Neutrophil (primary cell): ENCODE measurements around the gene CAMK2B.

Experiments used
- H3K27ac ChIP-seq: fragments of 200-600 bp; sonication (generic); 2 replicates; pipeline ENCODE4 v1.5.1; 2016; ENCODE audit warnings: mild to moderate bottlenecking, moderate library complexity
- H3K27me3 ChIP-seq: fragments of 200-600 bp; sonication (generic); 2 replicates; pipeline ENCODE4 v1.6.0; 2016; ENCODE audit warnings: mild to moderate bottlenecking
- H3K36me3 ChIP-seq: fragments of 200-600 bp; sonication (generic); 2 replicates; pipeline ENCODE4 v1.5.1; 2017
- H3K4me1 ChIP-seq, 2 experiments: fragments of 200-600 bp in 1 of 2; sonication (generic) in 1 of 2; 1 replicate in 1 of 2; 2 replicates in 1 of 2; pipeline versions ENCODE4 v1.5.1 to v1.6.1; 2013 to 2016; ENCODE audit warnings: low read depth in 1 of 2, low read length in 1 of 2, mild to moderate bottlenecking in 1 of 2, moderate library complexity in 1 of 2; ENCODE audit not compliant: control insufficient read depth in 1 of 2, insufficient read depth in 1 of 2
- H3K4me3 ChIP-seq, 2 experiments: fragments of 200-600 bp in 1 of 2; sonication (generic) in 1 of 2; 1 replicate in 1 of 2; 2 replicates in 1 of 2; pipeline ENCODE4 v1.5.1; 2013 to 2016; ENCODE audit warnings: low read depth in 1 of 2, low read length in 1 of 2, mild to moderate bottlenecking in 1 of 2, moderate library complexity in 1 of 2
- H3K9me3 ChIP-seq: fragments of 200-600 bp; sonication (generic); 2 replicates; pipeline ENCODE4 v1.5.1; 2016
- TF ChIP-seq, protein P1 (sequence below): fragments of 200-600 bp; sonication (generic); IDR thresholded peaks from 2 replicates; pipeline ENCODE4 v1.5.1; 2016; ENCODE audit warnings: antibody characterized with exemption

The CAMK2B gene

DNA sequence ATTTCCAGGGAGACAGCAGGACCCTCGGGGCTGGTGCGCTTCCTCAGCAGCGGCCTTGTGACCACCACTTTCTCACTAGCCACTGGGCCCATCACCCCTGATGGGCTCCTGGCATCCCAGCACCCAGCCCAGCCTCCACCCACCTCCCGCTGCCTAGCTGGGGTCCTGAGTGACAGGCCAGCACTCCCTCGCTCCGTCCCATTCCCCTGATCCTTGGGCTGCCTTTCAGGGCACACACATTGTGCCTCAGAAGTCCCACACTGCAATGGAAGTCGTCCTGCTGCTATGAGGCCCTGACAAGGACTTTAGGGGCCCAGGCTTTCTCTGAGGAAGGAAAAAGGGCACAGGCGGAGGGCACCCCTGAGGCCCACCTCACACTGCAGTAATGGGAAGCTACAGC is 12.4 kb downstream of the CAMK2B start:
- Histone ChIP-seq H3K27ac (no peak overlapping the region), H3K27me3 (peaks cover 71% of the 10 kb centered on the region), H3K9me3 (no peaks in the 10 kb centered on the region), H3K4me3 (no peak overlapping the region), H3K4me1 (peaks cover 0 to 6% of the 10 kb centered on the region in 2 experiments), H3K36me3 (no peaks in the 10 kb centered on the region)
- TF ChIP-seq, protein P1, sequence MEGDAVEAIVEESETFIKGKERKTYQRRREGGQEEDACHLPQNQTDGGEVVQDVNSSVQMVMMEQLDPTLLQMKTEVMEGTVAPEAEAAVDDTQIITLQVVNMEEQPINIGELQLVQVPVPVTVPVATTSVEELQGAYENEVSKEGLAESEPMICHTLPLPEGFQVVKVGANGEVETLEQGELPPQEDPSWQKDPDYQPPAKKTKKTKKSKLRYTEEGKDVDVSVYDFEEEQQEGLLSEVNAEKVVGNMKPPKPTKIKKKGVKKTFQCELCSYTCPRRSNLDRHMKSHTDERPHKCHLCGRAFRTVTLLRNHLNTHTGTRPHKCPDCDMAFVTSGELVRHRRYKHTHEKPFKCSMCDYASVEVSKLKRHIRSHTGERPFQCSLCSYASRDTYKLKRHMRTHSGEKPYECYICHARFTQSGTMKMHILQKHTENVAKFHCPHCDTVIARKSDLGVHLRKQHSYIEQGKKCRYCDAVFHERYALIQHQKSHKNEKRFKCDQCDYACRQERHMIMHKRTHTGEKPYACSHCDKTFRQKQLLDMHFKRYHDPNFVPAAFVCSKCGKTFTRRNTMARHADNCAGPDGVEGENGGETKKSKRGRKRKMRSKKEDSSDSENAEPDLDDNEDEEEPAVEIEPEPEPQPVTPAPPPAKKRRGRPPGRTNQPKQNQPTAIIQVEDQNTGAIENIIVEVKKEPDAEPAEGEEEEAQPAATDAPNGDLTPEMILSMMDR: no peak

DNA sequence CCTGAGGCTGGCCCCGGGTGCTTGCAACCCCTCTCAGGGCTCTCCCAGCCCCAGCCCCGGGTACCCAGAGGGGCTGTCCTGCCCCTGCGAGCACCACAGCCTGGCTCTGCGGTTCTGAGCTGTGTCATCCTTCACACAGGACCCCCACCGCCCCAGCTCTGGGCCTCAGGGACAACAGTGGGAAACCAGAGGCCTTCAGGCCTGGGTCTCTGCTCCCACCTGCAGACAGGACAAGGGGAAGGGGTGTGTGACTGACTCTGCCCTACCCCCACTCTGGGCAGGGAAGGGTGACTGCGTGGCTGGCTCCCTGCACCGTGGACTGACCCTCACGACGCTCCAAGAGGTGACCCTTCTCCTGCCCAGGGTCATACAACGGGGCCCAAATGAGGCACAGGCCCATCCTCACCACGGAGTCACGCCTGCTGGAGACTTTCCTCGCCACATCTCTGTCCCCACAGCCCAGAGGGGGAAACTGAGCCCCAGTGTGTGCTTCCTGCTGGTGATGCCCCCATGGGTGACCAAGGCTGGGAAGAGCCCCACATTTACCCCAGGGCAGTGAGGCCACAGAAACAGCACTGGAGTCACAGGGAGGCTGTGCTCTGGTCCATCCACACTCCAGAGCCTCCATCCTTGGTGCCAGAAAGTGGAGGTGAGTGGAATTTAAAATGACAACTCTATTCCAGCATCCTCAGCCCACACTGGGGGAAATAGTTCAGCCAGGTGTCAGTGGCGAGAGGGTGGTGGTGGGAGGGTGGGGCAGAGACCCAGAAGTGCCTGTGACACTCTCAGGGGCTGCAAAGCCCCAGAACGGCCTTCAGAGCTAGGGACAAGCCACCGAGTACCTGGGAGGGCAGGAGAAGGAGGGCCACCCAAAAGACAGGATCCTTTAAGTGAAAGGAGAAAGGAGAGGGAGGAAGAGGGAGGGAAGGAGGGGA is 13.6 kb downstream of the CAMK2B start:
- H3K4me1 ChIP-seq: peaks cover 0 to 6% of the 10 kb centered on the region in 2 experiments
- TF ChIP-seq, protein P1: no peak
- no peak overlapping the region for H3K4me3 ChIP-seq
- no peaks in the 10 kb centered on the region for H3K9me3 ChIP-seq
- peaks cover 82% of the 10 kb centered on the region for H3K27me3 ChIP-seq
- no peak overlapping the region for H3K27ac ChIP-seq
- no peaks in the 10 kb centered on the region for H3K36me3 ChIP-seq

DNA sequence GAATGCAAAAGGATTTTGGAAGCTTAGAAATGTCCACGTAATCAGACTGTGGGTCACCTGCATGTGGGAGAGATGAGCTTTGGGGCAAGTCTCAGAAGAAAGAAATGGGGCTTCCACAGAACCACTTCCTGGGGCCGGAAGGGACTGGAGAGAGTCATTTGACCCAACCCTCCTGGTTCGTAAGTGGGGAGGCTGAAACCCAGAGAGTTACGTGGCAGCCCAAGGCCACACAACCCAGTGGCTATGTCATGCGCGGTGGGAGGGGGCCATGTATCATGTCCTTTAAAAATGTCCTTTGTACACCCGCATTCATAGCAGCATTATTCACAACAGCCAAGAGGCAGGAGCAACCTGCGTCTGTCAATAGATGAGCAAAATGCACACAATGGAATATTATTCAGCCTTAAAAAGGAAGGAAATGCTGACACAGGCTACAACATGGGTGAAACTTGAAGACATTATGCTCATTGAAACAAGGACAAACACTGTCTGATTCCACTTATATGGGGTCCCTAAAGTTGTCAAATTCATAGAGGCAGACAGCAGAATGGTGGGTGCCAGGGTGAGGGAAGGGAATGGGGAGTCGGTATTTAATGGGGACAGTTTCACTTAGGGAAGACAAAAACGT is 15.1 kb downstream of the CAMK2B start:
- Histone ChIP-seq H3K27ac (no peak overlapping the region), H3K36me3 (no peaks in the 10 kb centered on the region), H3K4me3 (no peak overlapping the region), H3K9me3 (no peaks in the 10 kb centered on the region), H3K4me1 (peaks cover 0 to 6% of the 10 kb centered on the region in 2 experiments), H3K27me3 (peaks cover 90% of the 10 kb centered on the region)
- TF ChIP-seq, protein P1: no peak

DNA sequence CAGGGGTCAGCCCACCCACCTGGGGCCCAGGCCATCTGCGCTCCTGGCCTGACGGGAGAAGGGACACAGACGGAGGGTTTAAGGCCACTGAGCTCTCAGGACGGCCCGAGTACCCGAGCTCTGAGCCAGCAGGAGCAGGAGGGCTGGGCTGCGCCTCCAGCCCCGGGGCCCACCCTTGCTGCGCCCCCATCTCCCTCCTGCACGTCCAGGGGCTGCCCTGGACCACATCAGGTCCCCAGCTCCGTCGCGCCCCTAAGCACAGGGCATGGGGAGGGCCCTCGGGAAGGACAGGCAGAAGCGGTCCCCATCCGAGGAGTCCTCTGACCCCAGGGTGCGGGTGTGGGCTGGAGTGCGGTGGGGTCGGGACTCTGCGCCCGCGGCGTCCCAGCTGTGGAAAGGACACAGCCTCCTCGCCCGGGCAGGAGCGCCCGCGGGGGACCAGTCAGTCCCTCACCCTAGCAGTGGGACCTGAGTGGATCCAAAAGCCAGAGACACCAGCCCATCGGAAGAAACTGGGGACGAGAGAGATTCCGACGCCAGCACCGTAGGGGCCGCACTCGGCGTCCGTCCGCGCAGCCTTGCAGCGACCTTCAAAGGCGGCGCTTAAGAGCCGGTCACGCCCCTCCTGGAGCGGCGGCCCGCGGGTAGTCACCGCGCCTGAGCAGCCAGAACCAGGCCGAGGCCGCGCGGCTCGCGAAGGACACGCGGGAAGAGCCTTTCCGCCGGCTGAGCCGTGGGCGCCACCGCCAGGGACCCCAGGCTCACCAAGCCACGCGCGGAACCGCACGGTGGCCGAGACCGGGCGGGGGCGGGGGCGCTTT is 15.9 kb downstream of the CAMK2B start:
- no peak overlapping the region for H3K4me3 ChIP-seq
- H3K27ac ChIP-seq: no peak overlapping the region
- TF ChIP-seq, protein P1: no peak
- H3K36me3 ChIP-seq: no peaks in the 10 kb centered on the region
- H3K27me3 ChIP-seq: peaks cover 87% of the 10 kb centered on the region
- H3K9me3 ChIP-seq: no peaks in the 10 kb centered on the region
- peaks cover 0 to 6% of the 10 kb centered on the region in 2 experiments for H3K4me1 ChIP-seq

DNA sequence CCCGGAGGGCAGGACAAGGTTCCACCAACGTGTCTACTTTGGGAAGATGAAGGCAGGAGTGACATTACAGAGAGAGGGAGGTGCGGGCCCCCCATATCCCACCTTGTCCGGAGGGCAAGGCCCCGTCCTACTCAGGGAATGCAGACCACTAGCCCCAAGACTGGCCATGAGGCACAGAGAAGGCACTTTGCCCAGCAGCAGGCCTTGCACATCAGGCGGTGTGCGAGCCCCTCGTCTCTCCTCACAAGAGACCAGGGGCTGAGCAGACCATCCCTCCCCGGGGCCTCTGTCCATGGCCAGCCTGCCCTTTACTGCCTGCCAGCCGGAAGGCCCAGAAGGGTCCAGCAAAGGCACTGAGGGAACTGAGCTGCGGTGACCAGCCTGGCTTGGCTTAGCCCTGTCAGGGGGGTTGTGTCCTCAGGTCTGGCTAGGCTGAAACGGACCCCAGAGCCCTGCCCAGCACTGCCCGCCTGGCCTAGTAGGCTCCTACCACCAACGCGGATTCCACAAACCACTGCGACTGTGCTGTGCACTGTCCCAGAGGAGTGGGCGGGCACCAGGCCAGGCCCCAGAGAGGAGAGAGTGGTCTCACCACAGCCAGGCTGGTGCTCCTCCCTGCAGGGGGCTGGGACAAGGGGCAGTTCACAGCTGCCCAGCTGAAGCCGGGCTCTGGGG is 16.7 kb downstream of the CAMK2B start:
- Histone ChIP-seq H3K4me1 (peaks cover 0 to 6% of the 10 kb centered on the region in 2 experiments), H3K9me3 (no peaks in the 10 kb centered on the region), H3K27ac (no peak overlapping the region), H3K4me3 (no peak overlapping the region), H3K27me3 (peaks cover 82% of the 10 kb centered on the region), H3K36me3 (no peaks in the 10 kb centered on the region)
- TF ChIP-seq, protein P1: no peak
